Measurements from ENCODE around the gene RHOD.

DNA sequence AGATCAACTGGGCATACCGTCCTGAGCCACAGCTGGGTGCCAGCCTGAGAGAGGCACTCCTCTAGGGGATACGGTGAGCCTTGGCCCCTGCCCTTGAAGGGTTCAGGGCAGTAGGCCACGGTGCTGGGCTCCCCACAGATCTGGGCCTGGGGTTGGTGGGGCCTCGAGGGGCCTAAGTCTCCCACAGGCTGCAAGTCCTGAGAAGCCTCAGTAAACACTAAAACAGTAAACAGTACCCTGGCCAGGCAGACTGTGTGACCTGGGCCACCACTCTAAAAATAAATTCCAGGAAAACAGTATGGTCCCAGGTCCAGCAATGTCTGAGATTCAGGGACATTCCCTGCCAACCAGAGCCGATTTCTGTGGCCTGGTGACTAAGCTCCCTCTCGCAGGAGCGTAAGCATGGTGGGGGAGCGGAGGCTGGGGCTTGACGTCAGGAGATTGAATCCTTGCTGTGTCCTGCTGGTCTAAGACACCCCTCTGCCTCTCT lies 2.3 kb upstream of the RHOD start:
- no peak for TF ChIP-seq POLR2A (IDR thresholded peaks at IDR 0.05; ENCODE audit: low read length)
- TF ChIP-seq GATA1 (IDR thresholded peaks at IDR 0.05; ENCODE audit: low read depth, low read length), result no peak
